ENCODE results near the gene SBNO2.

SBNO2 gene

DNA sequence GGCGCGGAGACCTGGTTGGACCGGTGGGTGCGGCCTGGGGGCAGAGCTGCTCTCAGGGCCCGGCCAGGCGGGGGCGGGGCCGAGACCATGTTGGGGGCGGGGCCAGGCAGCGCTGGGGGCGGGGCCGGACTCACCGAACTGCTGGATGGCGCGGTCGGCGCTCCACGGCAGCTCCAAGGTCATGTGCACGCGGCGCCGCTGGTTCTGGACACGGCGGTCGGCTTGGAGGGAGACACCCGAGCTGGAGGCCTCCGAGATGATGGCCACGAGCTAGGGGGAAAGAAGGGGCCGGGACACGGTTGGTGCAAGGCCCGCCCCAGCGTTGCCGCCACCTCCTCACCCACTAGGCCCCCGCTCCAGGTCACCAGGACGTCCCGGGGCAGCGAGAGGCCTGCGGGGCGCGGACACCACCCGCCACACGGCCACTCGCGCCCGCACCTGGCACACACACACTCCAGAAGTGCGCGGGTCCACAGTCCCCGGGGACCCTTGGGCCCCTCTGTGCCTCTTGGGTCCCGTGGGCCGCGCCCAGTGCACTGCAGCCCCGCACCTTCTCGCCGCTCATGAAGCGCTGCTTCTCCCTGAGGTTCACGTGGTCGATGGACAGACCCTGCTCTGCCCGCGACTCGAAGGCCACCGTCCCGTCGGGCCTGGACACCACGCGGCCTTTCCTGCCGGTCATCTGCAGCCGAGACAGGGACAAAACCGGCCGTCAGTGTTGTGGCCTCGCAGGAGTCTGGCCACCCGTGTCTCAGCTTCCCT is 61.6 kb downstream of the SBNO2 start:
- DNase-seq (ENCODE audit: insufficient read length, low spot score) (no peak), FAIRE-seq (no peak)
- TF ChIP-seq POLR2A (IDR thresholded peaks at IDR 0.05; ENCODE audit: low read depth, low read length), result no peak

GRCh38 chr19:1111641-1112267 is 62.3 kb downstream of the SBNO2 start:
- FAIRE-seq, result no peak

DNA sequence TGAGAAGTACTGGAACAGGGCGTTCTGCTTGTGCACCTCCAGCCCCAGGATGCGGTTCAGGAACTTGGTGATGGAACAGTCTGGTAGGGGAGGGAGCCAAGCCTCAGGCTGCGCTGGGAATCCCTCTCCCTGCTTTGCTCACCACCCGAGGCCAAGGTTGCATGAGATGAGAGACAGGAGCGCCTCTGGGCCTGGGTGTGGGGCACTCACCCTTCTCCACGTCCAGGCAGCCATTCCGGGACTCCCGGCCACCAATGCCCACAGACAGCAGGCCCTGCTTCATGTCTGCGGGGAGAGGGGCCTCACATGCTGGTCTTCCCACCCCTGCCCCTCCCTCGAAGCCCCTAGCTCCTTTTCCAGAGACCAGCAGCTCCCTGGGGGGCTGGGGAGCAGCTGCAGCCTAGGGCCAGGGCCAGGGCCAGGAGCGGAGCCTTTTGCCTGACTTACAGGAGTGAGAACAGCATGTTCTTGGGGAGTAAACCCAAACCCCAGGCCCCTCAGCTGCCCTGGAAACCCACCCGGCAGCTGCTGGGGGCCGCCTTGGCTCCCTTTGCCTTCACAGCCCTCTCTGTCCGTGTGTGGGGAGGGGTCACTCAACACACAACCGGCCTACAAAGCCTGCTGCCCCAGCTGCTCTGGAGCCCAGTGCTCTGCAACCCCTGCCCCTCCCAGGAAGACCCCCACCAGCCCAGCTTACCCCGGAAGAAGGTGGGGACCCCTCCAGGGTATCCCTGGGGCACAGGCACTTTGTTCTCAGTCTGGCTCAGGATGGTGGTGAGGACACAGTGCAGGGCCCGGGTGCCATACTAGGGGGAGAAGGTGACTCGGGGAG is 63.0 kb downstream of the SBNO2 start:
- DNase-seq (ENCODE audit: insufficient read length, low spot score) (no peak), FAIRE-seq (no peak)

More at GRCh38 chr19:1111641-1112267, 62.3 kb downstream of the SBNO2 start:
- TF ChIP-seq POLR2A (IDR thresholded peaks at IDR 0.05; ENCODE audit: low read depth, low read length), result no peak
- no peak for DNase-seq (ENCODE audit: insufficient read length, low spot score)

DNA sequence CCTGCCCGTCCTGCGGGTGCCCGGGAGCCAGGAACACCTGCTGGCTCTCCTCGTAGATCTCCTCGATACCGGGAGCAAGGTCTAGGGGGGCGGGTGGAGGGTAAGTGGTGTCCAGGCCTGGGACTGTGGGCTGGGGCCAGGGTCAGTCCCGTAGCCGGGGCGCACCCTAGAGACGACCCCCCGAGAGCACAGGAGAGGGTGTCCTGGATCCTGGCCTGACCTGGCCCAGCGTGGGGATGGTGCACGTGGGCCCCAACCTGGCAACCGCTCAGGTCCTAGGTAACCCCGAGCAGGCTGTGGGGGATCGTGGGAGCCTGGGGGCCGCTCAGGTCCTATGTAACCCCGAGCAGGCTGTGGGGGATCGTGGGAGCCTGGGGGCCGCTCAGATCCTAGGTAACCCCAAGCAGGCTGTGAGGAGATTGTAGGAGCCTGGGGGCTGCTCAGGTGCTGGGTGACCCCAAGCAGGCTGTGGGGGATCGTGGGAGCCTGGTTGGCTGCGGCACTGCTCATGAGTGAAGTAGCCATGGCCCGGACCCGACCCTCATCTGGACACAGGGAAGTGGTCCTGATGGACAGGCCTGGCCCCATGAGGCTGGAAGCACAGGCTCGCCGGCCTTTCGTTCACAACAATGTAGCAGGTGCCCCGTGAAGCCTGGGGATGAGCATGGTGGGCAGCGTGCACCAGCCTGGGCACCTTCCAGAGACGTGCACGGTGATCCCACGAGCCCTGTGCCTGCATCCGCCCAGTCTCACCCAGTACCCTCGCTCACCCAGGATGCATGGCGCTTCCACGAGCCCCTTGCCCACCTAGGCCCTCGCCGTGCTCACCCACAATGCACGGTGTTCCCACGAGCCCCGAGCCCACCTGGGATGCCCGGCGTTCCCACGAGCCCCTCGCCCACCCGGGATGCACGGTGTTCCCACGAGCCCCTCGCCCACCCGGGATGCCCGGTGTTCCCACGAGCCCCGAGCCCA is 64.1 kb downstream of the SBNO2 start:
- no peak for TF ChIP-seq POLR2A (IDR thresholded peaks at IDR 0.05; ENCODE audit: low read depth, low read length)
- FAIRE-seq, result no peak
- DNase-seq (ENCODE audit: insufficient read length, low spot score), result no peak

More for the DNA sequence above, 63.0 kb downstream of the SBNO2 start:
- no peak for TF ChIP-seq POLR2A (IDR thresholded peaks at IDR 0.05; ENCODE audit: low read depth, low read length)

DNA sequence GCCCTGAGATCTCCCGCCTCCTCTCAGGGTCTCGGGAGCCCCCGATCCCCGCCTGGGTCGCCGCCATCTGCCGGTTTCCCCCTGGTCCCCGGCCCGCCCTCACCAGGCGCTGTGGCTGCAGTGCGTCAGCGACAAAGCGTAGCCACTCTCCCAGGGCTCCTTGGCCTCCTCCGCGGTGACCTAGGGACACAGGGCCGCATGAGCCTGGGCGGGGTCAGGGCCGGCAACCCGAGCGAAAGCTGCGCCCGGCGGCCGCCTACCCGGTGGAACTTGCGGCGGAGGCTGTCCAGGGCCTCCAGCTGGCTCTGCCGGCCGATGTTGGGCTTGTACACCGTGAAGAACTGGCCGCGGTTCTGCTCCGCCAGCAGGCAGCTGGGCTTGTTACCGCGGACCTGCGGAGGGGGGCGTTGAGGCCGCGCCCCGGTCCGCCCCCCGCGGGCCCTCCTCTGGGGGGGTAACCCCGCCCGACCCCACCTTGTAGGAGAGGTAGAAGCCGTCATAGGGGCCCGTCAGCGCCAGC is 65.0 kb downstream of the SBNO2 start:
- no peak for FAIRE-seq
- TF ChIP-seq POLR2A (IDR thresholded peaks at IDR 0.05; ENCODE audit: low read depth, low read length), result no peak
- no peak for DNase-seq (ENCODE audit: insufficient read length, low spot score)

DNA sequence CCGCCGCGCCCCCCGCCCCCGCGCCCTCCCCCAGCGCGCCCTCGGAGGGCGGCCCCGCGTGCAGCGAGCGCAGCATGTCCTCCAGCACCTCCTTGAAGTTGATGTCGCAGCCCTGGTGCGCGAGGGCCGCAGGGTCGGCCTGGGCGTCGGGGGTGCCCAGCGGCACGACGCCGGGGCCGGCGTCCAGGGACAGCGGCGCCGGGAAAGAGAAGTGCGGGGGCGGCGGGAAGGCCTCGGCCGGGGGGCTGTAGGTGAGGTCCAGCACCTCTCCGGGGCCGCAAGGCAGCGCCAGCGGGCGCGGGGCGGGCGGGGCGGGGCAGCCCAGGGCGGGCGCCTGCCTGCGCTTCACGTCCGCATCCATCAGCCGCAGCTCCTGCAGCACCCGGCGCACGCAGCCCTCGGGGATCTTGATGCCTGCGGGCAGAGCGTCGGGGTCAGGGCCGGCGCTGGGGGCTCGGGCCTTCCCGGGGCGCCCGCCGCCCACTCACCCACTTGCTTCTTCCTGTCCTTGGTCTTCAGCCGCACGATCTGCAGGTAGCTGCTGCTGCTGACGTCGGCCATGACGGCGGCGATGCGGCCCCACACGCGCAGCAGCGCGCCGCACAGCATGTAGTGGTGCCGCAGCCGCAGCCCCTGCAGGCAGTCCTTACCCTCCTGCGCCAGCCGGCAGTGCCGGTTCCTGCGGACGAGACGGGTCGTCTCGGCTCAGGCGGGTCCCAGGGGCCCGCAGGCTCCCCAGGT is 65.6 kb downstream of the SBNO2 start:
- TF ChIP-seq POLR2A (IDR thresholded peaks at IDR 0.05; ENCODE audit: low read depth, low read length), result no peak
- DNase-seq (ENCODE audit: insufficient read length, low spot score) (no peak), FAIRE-seq (no peak)

- DNase-seq (ENCODE audit: insufficient read length, low spot score) (no peak), FAIRE-seq (no peak)
- no peak for TF ChIP-seq POLR2A (IDR thresholded peaks at IDR 0.05; ENCODE audit: low read depth, low read length)
These were observed 66.3 kb downstream of the SBNO2 start for GRCh38 chr19:1107661-1108261.

DNA sequence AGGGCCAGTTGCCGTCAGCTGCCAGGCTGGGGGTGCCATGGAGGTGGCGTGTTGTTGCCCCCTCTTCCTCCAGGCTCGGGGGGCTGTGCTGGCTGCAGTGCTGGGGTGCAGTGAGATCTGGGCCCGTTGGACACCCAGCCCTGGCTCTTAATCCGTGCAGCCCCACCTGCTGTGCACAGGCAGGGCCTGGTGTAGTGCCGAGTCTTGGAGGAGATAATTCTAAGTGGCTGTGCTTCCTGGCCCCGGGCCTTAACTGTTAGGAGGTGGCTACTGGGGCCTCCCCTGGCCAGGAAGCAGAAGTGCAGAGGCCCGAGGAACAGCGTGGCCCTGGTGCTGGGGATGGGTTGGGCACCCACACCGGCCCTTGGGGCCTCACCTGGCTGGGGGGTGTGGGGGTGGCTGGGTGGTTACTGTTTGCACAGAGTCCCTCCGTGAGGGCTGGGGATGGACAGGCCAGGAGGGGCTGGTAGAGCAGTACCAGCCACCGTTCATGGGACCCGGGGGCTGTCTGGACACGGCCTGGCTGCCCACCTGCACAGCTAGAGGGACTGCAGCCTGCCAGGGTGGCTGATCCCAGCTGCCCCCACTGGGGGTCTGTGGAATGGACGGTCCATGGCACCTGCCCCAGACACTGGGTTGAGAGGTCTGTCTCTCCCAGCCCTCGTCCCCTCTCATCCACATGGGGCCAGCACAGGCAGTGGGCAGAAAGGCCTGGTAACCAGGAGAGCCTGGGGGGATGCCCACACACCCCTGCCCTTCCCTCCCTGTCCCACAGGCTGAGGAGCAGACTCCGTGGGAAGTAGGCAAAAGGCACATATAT is 67.0 kb downstream of the SBNO2 start:
- no peak for TF ChIP-seq POLR2A (IDR thresholded peaks at IDR 0.05; ENCODE audit: low read depth, low read length)
- FAIRE-seq (no peak), DNase-seq (ENCODE audit: insufficient read length, low spot score) (peak; percentile 72)

GRCh38 chr19:1105873-1106840 is 67.9 kb downstream of the SBNO2 start:
- DNase-seq (ENCODE audit: insufficient read length, low spot score), result no peak

More at GRCh38 chr19:1105873-1106840, 67.9 kb downstream of the SBNO2 start:
- FAIRE-seq, result no peak
- no peak for TF ChIP-seq POLR2A (IDR thresholded peaks at IDR 0.05; ENCODE audit: low read depth, low read length)

Data from H54 (cell line).